Esophagus muscularis mucosa (tissue), 4 donors: ENCODE data around the gene CDV3. TPM values are rescaled to one million over a fixed set of nuclear protein-coding genes. Genes with fewer than 3 reads are reported as not detected.
A peak's percentile ranks its signal among the peaks of the same experiment; 100 is the strongest.

Experiments used
- DNase-seq: peaks from one replicate; pipeline ENCODE4 v3.0.0-alpha.2; 2017; ENCODE audit errors: extremely low spot score
- H3K27ac ChIP-seq, 4 donors: fragments of 200-600 bp; sonication (generic); replicated peaks in 1 of 4; 1 replicate in 3 of 4; 2 replicates in 1 of 4; pipeline ENCODE4 v1.5.1; 2016 to 2019; ENCODE audit warnings: mild to moderate bottlenecking in 1 of 4
- H3K27me3 ChIP-seq, 4 donors: fragments of 200-600 bp; sonication (generic); one replicate each; pipeline versions ENCODE4 v1.5.1 to v1.6.0; 2016 to 2019
- H3K36me3 ChIP-seq, 4 donors: fragments of 200-600 bp; sonication (generic); one replicate each; pipeline ENCODE4 v1.5.1; 2016 to 2019
- H3K4me1 ChIP-seq, 4 donors: fragments of 200-600 bp; sonication (generic); one replicate each; pipeline ENCODE4 v1.5.1; 2016 to 2019
- H3K4me3 ChIP-seq, 4 donors: fragments of 200-600 bp; sonication (generic); 1 replicate in 2 of 4; 2 replicates in 2 of 4; pipeline ENCODE4 v1.5.1; 2016 to 2019; ENCODE audit warnings: mild to moderate bottlenecking in 4 of 4, moderate library complexity in 1 of 4
- H3K9me3 ChIP-seq, 4 donors: fragments of 200-600 bp; sonication (generic); 1 replicate in 3 of 4; 2 replicates in 1 of 4; pipeline ENCODE4 v1.5.1; 2016 to 2019
- EP300 ChIP-seq: sonication (generic); formaldehyde crosslinking; IDR thresholded peaks from one replicate; pipeline ENCODE4 v1.6.1; 2017; ENCODE audit warnings: antibody characterized with exemption
- POLR2A ChIP-seq: fragments of 450-650 bp; IDR thresholded peaks from one replicate; pipeline ENCODE4 v1.6.1; 2017; ENCODE audit warnings: antibody characterized with exemption, moderate library complexity, mild to moderate bottlenecking, low read depth
- POLR2AphosphoS5 ChIP-seq, 2 donors: sonication (generic); formaldehyde crosslinking; IDR thresholded peaks; one replicate each; pipeline ENCODE4 v1.6.1; 2017; ENCODE audit warnings: antibody characterized with exemption in 2 of 2
- WGBS: methylation state at CpG from one replicate; pipeline ENCODE4 v1.1.5; 2018; 5-methylcytosine and 5-hydroxymethylcytosine counted together
- intact Hi-C: fragments of 100-400 bp; cut with DNase I; formaldehyde crosslinking; loops from one replicate; pipeline ENCODE4 v1.15.1; 2023
- total RNA-seq, 4 donors: library from RNA; depleted of rRNA; stranded (reverse); fragments of >200 nt; gene quantifications; one replicate each; pipeline versions ENCODE4 v1.1.0 to v1.2.1, GENCODE V29; 2016
- TF ChIP-seq, protein P1 (sequence below), 3 experiments: fragments of 200-600 bp in 2 of 3; fragments of 450-650 bp in 1 of 3; sonication (generic) in 2 of 3; IDR thresholded peaks; one replicate each; pipeline ENCODE4 v1.5.1; 2017 to 2019; ENCODE audit warnings: antibody characterized with exemption in 3 of 3, mild to moderate bottlenecking in 2 of 3, moderate library complexity in 1 of 3

CDV3 gene
- total RNA-seq, 4 donors from 2014 or later, result 136 to 249 (median 195) TPM

DNA sequence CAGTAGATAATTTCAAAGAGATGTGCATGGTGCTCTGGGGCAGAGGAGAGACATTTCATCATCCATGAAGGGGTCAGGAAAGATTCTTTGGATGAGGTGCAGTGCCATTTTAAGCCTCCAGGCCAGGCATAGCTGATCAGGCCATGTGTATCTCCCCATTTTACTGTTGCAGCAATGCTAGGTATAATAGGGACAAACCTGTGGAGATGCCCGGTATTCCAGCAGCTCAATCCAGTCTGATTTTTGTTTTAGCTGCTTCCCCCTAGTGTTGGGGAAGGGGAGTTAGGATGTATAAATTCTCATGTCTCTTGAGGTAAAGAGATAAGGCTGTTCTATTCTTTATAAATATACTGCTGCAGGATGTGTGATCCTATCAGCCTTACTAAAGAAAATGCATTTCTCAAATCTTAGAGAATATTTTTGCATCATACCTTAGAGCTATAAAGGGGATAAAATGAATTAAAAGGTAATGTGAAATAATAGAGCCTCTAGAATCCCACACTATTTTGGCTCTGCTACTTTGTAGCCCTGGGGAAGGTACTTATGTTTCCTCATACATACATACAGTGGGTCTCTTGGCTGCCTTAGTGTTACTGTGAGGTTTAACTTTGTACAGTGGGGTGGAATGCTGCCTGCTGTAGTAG is 5.2 kb downstream of the CDV3 start:
- WGBS, result 9% methylated on average over 1 of the region's 1 CpG
- H3K27ac ChIP-seq, result no peak overlapping the region
- TF ChIP-seq POLR2A (no peak), POLR2AphosphoS5 (IDR thresholded peaks at IDR 0.05) (no peak), EP300 (no peak)
- TF ChIP-seq, protein P1, sequence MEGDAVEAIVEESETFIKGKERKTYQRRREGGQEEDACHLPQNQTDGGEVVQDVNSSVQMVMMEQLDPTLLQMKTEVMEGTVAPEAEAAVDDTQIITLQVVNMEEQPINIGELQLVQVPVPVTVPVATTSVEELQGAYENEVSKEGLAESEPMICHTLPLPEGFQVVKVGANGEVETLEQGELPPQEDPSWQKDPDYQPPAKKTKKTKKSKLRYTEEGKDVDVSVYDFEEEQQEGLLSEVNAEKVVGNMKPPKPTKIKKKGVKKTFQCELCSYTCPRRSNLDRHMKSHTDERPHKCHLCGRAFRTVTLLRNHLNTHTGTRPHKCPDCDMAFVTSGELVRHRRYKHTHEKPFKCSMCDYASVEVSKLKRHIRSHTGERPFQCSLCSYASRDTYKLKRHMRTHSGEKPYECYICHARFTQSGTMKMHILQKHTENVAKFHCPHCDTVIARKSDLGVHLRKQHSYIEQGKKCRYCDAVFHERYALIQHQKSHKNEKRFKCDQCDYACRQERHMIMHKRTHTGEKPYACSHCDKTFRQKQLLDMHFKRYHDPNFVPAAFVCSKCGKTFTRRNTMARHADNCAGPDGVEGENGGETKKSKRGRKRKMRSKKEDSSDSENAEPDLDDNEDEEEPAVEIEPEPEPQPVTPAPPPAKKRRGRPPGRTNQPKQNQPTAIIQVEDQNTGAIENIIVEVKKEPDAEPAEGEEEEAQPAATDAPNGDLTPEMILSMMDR (IDR thresholded peaks at IDR 0.05), result peak; percentile 40 to 56 (median 52)
- H3K4me1 ChIP-seq, result peaks cover 57 to 88% (median 82%) of the 10 kb centered on the region in 4 donors
- H3K36me3 ChIP-seq, result peaks cover 23 to 76% (median 53%) of the 10 kb centered on the region in 4 donors
- intact Hi-C loops, result loop anchor here (2.0 to 10.0 kb wide), 4 partner anchors 90 to 854 kb away; partner anchors contain the start of gene NPHP3
- H3K4me3 ChIP-seq, result peak overlapping the region in 1 of 4 donors; percentile 4
- H3K9me3 ChIP-seq, result no peaks in the 10 kb centered on the region
- DNase-seq, result no peak
- no peaks in the 10 kb centered on the region for H3K27me3 ChIP-seq

DNA sequence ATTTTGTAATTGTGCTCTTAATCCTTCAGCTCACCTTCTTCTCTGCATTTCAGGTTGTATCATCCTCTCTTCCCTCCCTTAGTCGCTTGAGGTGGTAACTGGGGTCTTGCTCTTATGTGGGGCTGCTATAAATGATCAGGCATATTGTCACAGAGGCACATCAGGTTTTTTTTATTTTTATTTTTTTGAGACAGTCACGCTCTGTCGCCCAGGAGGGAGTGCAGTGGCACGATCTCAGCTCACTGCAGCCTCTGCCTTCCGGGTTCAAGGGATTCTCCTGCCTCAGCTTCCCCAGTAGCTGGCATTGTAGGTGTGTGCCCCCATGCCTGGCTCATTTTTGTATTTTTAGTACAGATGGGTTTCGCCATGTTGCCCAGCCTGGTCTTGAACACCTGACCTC is 9.9 kb downstream of the CDV3 start:
- no peak overlapping the region for H3K4me3 ChIP-seq
- peaks cover 26 to 56% (median 46%) of the 10 kb centered on the region in 4 donors for H3K4me1 ChIP-seq
- no peak overlapping the region for H3K27ac ChIP-seq
- TF ChIP-seq EP300, result no peak
- no peak for TF ChIP-seq POLR2A
- TF ChIP-seq, protein P1 (IDR thresholded peaks at IDR 0.05), result no peak
- no peak for TF ChIP-seq POLR2AphosphoS5 (IDR thresholded peaks at IDR 0.05)
- H3K36me3 ChIP-seq, result peaks cover 65 to 99% (median 85%) of the 10 kb centered on the region in 4 donors
- intact Hi-C loops, result no loop called here
- no peaks in the 10 kb centered on the region for H3K27me3 ChIP-seq
- WGBS, result 85% methylated on average over 6 of the region's 6 CpGs
- no peak for DNase-seq
- no peaks in the 10 kb centered on the region for H3K9me3 ChIP-seq

DNA sequence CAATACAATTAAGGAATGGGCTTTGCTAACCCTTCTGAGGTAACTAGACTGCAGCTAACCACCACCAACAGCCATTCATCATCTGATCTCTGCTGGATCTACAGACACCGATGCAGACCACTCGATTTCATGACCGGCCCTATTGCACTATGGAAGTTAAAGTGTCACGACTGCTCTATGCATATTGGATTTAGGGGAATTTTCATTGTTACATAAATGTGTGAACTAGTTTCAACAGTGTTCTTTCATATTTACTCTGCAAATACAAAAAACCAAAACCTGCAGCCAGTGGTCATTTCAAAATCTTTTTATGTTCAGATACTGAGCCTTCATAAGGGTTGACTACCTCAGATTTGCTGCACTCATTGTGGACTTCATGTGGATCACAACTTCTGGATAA is 14.5 kb downstream of the CDV3 start:
- Histone ChIP-seq H3K9me3 (no peaks in the 10 kb centered on the region), H3K27me3 (no peaks in the 10 kb centered on the region), H3K4me1 (peaks cover 6 to 15% (median 10%) of the 10 kb centered on the region in 4 donors), H3K4me3 (no peak overlapping the region), H3K36me3 (peaks cover 53 to 79% (median 69%) of the 10 kb centered on the region in 4 donors), H3K27ac (no peak overlapping the region)
- intact Hi-C loops, result no loop called here
- TF ChIP-seq EP300 (no peak), POLR2A (no peak), POLR2AphosphoS5 (IDR thresholded peaks at IDR 0.05) (no peak)
- TF ChIP-seq, protein P1 (IDR thresholded peaks at IDR 0.05), result no peak
- 99% methylated on average over 4 of the region's 4 CpGs for WGBS
- DNase-seq, result no peak

DNA sequence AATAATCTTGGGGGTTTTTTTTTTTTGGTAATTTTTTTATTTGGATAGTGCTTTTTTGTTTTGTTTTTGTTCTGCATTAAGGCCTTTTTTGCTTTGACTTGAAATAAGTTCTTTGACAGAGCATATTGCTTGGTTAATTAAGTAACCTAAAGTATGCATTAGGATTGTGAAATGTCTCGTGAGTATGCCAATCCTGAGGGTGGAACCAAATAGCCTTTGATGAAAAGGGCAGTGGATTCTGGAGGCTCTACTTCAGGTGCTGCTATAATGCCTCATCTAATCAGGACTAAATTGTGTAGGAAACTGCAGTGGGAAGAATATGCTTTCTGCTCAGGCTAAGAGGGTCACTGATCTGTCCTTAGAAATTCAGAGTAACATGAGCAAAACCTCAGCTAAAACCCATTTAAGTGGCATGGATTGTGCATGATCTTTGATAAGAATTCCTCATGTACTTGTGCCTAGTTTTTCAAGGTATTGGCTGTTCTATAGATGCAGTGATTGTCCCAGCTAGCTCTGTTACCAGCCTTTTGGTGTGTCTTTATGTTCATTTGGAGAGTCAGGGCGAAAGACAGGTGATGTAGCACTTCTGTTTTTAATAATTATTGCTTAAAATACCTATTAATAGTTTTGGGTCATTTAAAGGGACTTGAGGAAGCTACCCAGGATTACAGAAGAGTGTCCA is 15.4 kb downstream of the CDV3 start:
- intact Hi-C loops, result no loop called here
- WGBS, result 75% methylated on average over 2 of the region's 2 CpGs
- TF ChIP-seq, protein P1 (IDR thresholded peaks at IDR 0.05), result no peak
- TF ChIP-seq POLR2AphosphoS5 (IDR thresholded peaks at IDR 0.05) (no peak), POLR2A (no peak), EP300 (no peak)

More for the DNA sequence above, 15.4 kb downstream of the CDV3 start:
- Histone ChIP-seq H3K27me3 (no peaks in the 10 kb centered on the region), H3K4me1 (peaks cover 0 to 15% (median 5%) of the 10 kb centered on the region in 4 donors), H3K9me3 (no peaks in the 10 kb centered on the region), H3K27ac (no peak overlapping the region), H3K4me3 (no peak overlapping the region), H3K36me3 (peaks cover 45 to 70% (median 61%) of the 10 kb centered on the region in 4 donors)
- DNase-seq, result no peak
